ENCODE data around the gene TYW5.

Gene TYW5

DNA sequence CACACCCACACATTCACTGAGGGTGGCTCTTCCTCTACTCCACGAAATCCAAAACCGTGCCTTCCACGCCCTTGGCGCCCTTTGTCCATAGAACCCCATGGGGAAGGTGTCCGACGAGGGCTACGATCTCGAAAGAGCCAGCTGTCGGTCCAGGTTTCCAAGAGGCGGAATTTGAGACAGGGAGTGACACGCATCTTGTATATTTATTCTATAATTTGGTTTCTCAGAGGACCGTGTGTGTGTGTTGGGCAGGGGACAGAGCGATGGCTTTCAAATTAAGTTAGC, 43.5 kb downstream of the TYW5 start:
- TF ChIP-seq EZH2 (IDR thresholded peaks at IDR 0.05; ENCODE audit: borderline replicate concordance, low read length), result no peak
- TF ChIP-seq, protein P1, sequence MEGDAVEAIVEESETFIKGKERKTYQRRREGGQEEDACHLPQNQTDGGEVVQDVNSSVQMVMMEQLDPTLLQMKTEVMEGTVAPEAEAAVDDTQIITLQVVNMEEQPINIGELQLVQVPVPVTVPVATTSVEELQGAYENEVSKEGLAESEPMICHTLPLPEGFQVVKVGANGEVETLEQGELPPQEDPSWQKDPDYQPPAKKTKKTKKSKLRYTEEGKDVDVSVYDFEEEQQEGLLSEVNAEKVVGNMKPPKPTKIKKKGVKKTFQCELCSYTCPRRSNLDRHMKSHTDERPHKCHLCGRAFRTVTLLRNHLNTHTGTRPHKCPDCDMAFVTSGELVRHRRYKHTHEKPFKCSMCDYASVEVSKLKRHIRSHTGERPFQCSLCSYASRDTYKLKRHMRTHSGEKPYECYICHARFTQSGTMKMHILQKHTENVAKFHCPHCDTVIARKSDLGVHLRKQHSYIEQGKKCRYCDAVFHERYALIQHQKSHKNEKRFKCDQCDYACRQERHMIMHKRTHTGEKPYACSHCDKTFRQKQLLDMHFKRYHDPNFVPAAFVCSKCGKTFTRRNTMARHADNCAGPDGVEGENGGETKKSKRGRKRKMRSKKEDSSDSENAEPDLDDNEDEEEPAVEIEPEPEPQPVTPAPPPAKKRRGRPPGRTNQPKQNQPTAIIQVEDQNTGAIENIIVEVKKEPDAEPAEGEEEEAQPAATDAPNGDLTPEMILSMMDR (IDR thresholded peaks at IDR 0.05; ENCODE audit: low read length), result no peak
- Histone ChIP-seq H3K79me2 (ENCODE audit: insufficient read depth, low read length) (peaks cover 38% of the 10 kb centered on the region), H3K9me3 (ENCODE audit: low read length) (no peaks in the 10 kb centered on the region)

DNA sequence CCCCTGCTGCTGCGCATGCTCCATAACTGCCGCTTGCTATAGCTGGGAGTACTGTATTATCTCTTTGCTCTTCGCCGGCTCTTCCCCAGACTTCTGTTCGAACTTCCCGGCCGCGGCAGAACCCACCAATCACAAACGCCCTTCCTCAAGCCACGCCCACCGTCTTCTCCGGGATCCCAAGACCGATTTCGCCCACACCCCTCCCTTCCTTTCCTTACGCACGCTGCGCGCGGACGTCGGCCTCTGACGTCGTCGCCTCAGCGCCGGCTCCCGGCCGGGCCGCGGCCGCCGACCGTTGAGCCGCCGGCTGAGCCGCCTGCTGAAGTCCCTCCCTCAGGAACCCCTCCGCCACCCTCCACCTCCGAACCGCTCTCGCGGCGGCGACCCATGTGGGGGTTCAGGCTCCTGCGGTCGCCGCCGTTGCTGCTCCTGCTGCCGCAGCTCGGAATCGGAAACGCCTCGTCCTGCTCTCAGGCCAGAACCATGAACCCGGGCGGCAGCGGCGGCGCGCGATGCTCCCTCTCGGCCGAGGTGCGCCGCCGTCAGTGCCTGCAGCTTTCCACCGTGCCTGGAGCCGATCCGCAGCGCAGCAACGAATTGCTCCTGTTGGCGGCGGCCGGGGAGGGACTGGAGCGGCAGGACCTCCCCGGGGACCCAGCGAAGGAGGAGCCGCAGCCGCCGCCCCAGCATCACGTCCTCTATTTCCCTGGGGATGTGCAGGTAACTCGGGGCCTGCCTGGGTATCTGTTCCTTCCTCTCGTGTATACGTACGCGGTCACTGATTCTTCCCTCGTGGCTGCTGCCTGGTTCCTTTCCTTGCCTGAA, 44.0 kb downstream of the TYW5 start, which contains the start of gene C2orf69:
TSS of gene C2orf69 (plus strand) at position 242 of the 825 bp plus-strand sequence. CDS start at position 388, 146 bp downstream.
- H3K4me1 ChIP-seq (ENCODE audit: insufficient read depth, low read length, severe bottlenecking), result peaks cover 26% of the 10 kb centered on the region
- H4K20me1 ChIP-seq (ENCODE audit: insufficient read depth, low read length), result no peaks in the 10 kb centered on the region
- peak within 1 kb of the TSS; percentile 80 for H3K4me2 ChIP-seq (ENCODE audit: low read length)
- H3K9me3 ChIP-seq (ENCODE audit: low read length), result no peaks in the 10 kb centered on the region
- H3K27ac ChIP-seq (ENCODE audit: low read depth, low read length, poor library complexity, severe bottlenecking), result peak within 1 kb of the TSS; percentile 48
- H3K4me3 ChIP-seq (ENCODE audit: low read depth, low read length, poor library complexity, severe bottlenecking), result peak within 1 kb of the TSS; percentile 83
- H3K9ac ChIP-seq (ENCODE audit: low read length), result peak within 1 kb of the TSS; percentile 87
- H3K79me2 ChIP-seq (ENCODE audit: insufficient read depth, low read length), result peaks cover 38% of the 10 kb centered on the region
- TF ChIP-seq, protein P1 (IDR thresholded peaks at IDR 0.05; ENCODE audit: low read length), result no peak
- TF ChIP-seq EZH2 (IDR thresholded peaks at IDR 0.05; ENCODE audit: borderline replicate concordance, low read length), result no peak
- no peaks in the 10 kb centered on the region for H3K27me3 ChIP-seq (ENCODE audit: insufficient read depth, low read length)
- H3F3A ChIP-seq (ENCODE audit: insufficient read depth, low read length), result no peaks in the 10 kb centered on the region
- peaks cover 27% of the 10 kb centered on the region for H3K36me3 ChIP-seq (ENCODE audit: insufficient read depth, low read length)
- H2AFZ ChIP-seq (ENCODE audit: low read length), result peak within 1 kb of the TSS; percentile 93
- no peaks in the 10 kb centered on the region for H3K9me2 ChIP-seq (ENCODE audit: low read depth, low read length)

More for the DNA sequence above, 43.5 kb downstream of the TYW5 start:
- Histone ChIP-seq H3K4me1 (ENCODE audit: insufficient read depth, low read length, severe bottlenecking) (peaks cover 26% of the 10 kb centered on the region), H2AFZ (ENCODE audit: low read length) (no peak overlapping the region), H3F3A (ENCODE audit: insufficient read depth, low read length) (no peaks in the 10 kb centered on the region), H3K27ac (ENCODE audit: low read depth, low read length, poor library complexity, severe bottlenecking) (peak overlapping the region; percentile 45), H3K9me2 (ENCODE audit: low read depth, low read length) (no peaks in the 10 kb centered on the region), H3K27me3 (ENCODE audit: insufficient read depth, low read length) (no peaks in the 10 kb centered on the region), H3K9ac (ENCODE audit: low read length) (peak overlapping the region; percentile 87), H3K4me2 (ENCODE audit: low read length) (peak overlapping the region; percentile 80), H3K36me3 (ENCODE audit: insufficient read depth, low read length) (peaks cover 33% of the 10 kb centered on the region), H3K4me3 (ENCODE audit: low read depth, low read length, poor library complexity, severe bottlenecking) (peak overlapping the region; percentile 83), H4K20me1 (ENCODE audit: insufficient read depth, low read length) (no peaks in the 10 kb centered on the region)

DNA sequence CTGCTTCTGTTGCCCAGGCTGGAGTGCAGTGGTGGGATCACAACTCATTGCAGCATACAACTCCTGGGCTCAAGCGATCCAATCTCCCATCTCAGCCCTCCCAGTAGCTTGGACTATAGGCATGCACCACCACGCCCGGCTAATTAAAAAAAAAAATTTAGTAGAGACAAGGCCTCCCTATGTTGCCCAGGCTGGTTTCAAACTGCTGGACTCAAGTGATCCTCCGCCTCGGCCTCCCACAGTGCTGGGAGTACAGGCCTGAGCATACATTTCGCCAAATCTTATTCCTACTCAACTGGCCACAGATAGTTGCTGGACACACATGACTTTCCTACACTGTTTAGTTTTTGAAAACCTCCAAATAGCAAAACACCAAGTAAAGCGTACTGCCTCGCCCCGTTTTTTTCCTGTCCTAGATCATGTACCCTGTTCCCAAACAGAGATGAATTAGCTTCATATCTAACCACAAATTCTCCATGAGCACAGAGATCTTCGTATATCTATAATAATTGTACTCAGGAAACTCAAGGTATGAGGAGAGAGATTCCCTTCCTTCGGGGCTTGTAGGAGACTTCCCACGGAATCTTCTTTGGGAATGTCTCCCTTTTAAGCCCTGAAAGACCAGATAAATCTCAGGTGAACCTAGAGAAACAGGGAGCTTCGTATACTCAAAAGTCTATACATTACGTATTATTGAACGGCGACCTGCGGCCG, 44.8 kb downstream of the TYW5 start:
- H2AFZ ChIP-seq (ENCODE audit: low read length), result peak overlapping the region; percentile 93
- H3K36me3 ChIP-seq (ENCODE audit: insufficient read depth, low read length), result peaks cover 19% of the 10 kb centered on the region
- peak overlapping the region; percentile 80 for H3K4me2 ChIP-seq (ENCODE audit: low read length)
- peaks cover 34% of the 10 kb centered on the region for H3K79me2 ChIP-seq (ENCODE audit: insufficient read depth, low read length)
- H3K9me3 ChIP-seq (ENCODE audit: low read length), result no peaks in the 10 kb centered on the region
- H3K27ac ChIP-seq (ENCODE audit: low read depth, low read length, poor library complexity, severe bottlenecking), result peak overlapping the region; percentile 48
- no peaks in the 10 kb centered on the region for H4K20me1 ChIP-seq (ENCODE audit: insufficient read depth, low read length)
- H3K4me1 ChIP-seq (ENCODE audit: insufficient read depth, low read length, severe bottlenecking), result peaks cover 26% of the 10 kb centered on the region
- peak overlapping the region; percentile 83 for H3K4me3 ChIP-seq (ENCODE audit: low read depth, low read length, poor library complexity, severe bottlenecking)
- H3K9ac ChIP-seq (ENCODE audit: low read length), result peak overlapping the region; percentile 87
- no peaks in the 10 kb centered on the region for H3F3A ChIP-seq (ENCODE audit: insufficient read depth, low read length)
- H3K27me3 ChIP-seq (ENCODE audit: insufficient read depth, low read length), result no peaks in the 10 kb centered on the region
- no peaks in the 10 kb centered on the region for H3K9me2 ChIP-seq (ENCODE audit: low read depth, low read length)
- TF ChIP-seq, protein P1 (IDR thresholded peaks at IDR 0.05; ENCODE audit: low read length), result no peak
- no peak for TF ChIP-seq EZH2 (IDR thresholded peaks at IDR 0.05; ENCODE audit: borderline replicate concordance, low read length)

Measured in OCI-LY1 (cell line).